Left ventricle myocardium inferior (tissue), 1 donor: ENCODE data around the gene C2CD4D. TPM values are rescaled to one million over a fixed set of nuclear protein-coding genes. Genes with fewer than 3 reads are reported as not detected.

Experiments used
- DNase-seq: peaks from one replicate; pipeline ENCODE4 v3.0.0-alpha.2; 2020
- H3K27ac ChIP-seq: fragments of 200-600 bp; replicated peaks from 2 replicates; pipeline ENCODE4 v1.8.0; 2021
- H3K27me3 ChIP-seq: fragments of 200-600 bp; 2 replicates; pipeline ENCODE4 v1.8.0; 2021; ENCODE audit warnings: low read depth
- H3K36me3 ChIP-seq: fragments of 200-600 bp; 2 replicates; pipeline ENCODE4 v1.8.0; 2021
- H3K4me1 ChIP-seq: fragments of 200-600 bp; 2 replicates; pipeline ENCODE4 v1.8.0; 2021
- H3K4me3 ChIP-seq: fragments of 200-600 bp; 2 replicates; pipeline ENCODE4 v1.8.0; 2021; ENCODE audit warnings: mild to moderate bottlenecking, moderate library complexity
- H3K9me3 ChIP-seq: fragments of 200-600 bp; replicated peaks from 2 replicates; pipeline ENCODE4 v1.8.0; 2021
- CTCF ChIP-seq: fragments of 200-600 bp; IDR thresholded peaks from 2 replicates; pipeline ENCODE4 v1.8.0; 2021; ENCODE audit warnings: antibody characterized with exemption, mild to moderate bottlenecking, borderline replicate concordance
- intact Hi-C: fragments of 100-400 bp; cut with micrococcal nuclease; formaldehyde crosslinking; loops from one replicate; pipeline ENCODE4 v1.11.0; 2022
- total RNA-seq: library from RNA; stranded (reverse); fragmentation: NEBNext Ultra II Directional; extraction: Animal tissue kit (Norgen Biotek cat#: 25700); gene quantifications from one replicate; pipeline ENCODE4 v1.2.1, GENCODE V29; 2021
- donor health status: DM: no; HTN: yes; CAD: no; lungs with severe emphysema.

The C2CD4D gene
- total RNA-seq, 1 donor from 2014 or later = not detected

GRCh38 chr1:151809290-151809984 lies 30.2 kb downstream of the C2CD4D start:
- no peak for TF ChIP-seq CTCF
- H3K9me3 ChIP-seq = no peaks in the 10 kb centered on the region
- H3K4me1 ChIP-seq = no peaks in the 10 kb centered on the region
- H3K27me3 ChIP-seq = peaks cover 4% of the 10 kb centered on the region
- no peak overlapping the region for H3K27ac ChIP-seq
- intact Hi-C loops = no loop called here
- DNase-seq = no peak
- no peaks in the 10 kb centered on the region for H3K36me3 ChIP-seq
- no peak overlapping the region for H3K4me3 ChIP-seq

GRCh38 chr1:151807766-151808165 lies 31.9 kb downstream of the C2CD4D start:
- DNase-seq = no peak
- no peak for TF ChIP-seq CTCF
- Histone ChIP-seq H3K9me3 (no peaks in the 10 kb centered on the region), H3K27ac (no peak overlapping the region), H3K4me3 (no peak overlapping the region), H3K36me3 (no peaks in the 10 kb centered on the region), H3K27me3 (peaks cover 4% of the 10 kb centered on the region), H3K4me1 (no peaks in the 10 kb centered on the region)
- intact Hi-C loops = no loop called here

GRCh38 chr1:151807131-151807530 lies 32.5 kb downstream of the C2CD4D start:
- intact Hi-C loops = no loop called here
- Histone ChIP-seq H3K4me3 (no peak overlapping the region), H3K27me3 (peaks cover 8% of the 10 kb centered on the region), H3K27ac (no peak overlapping the region), H3K4me1 (no peaks in the 10 kb centered on the region), H3K36me3 (no peaks in the 10 kb centered on the region), H3K9me3 (no peaks in the 10 kb centered on the region)
- no peak for TF ChIP-seq CTCF
- DNase-seq = no peak

GRCh38 chr1:151806170-151806569 lies 33.5 kb downstream of the C2CD4D start:
- Histone ChIP-seq H3K4me3 (no peak overlapping the region), H3K4me1 (no peaks in the 10 kb centered on the region), H3K27ac (no peak overlapping the region), H3K27me3 (peaks cover 18% of the 10 kb centered on the region), H3K9me3 (no peaks in the 10 kb centered on the region), H3K36me3 (no peaks in the 10 kb centered on the region)
- TF ChIP-seq CTCF = no peak
- DNase-seq = no peak
- intact Hi-C loops = no loop called here

GRCh38 chr1:151805066-151805820 lies 34.4 kb downstream of the C2CD4D start, which contains the start of gene LINGO4:
TSS of gene LINGO4 (minus strand) at chr1:151805419. CDS start at chr1:151802704, 2,715 bp downstream.
- Histone ChIP-seq H3K36me3 (no peaks in the 10 kb centered on the region), H3K27me3 (peaks cover 26% of the 10 kb centered on the region), H3K27ac (no peak within 1 kb of the TSS), H3K9me3 (no peaks in the 10 kb centered on the region), H3K4me3 (no peak within 1 kb of the TSS), H3K4me1 (no peaks in the 10 kb centered on the region)
- DNase-seq = no peak
- intact Hi-C loops = no loop called here
- TF ChIP-seq CTCF = no peak
